Measurements from ENCODE around the gene SAMD13.

Gene SAMD13

DNA sequence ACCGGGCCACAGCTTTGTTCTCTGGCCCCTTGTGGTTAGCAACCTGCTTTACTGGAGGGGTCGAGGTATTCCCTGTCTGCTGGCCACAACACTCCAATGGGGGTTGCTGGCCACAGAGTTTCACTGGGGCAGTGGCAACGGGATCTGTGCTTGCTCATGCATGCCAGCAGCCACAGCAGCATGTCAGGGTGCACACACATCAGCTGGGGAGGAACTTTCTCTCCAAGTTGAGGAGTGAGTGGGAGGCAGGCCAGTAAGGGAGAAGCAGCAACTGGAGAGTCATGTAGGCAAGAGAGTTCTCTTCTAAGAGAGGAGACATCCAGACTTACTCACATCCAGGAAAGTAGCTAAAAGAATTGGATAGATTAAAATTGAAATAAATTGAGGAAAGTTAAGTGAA, 38.0 kb downstream of the SAMD13 start:
- no peak for DNase-seq (ENCODE audit: low read depth in 2 of 3, low spot score in 2 of 3)

GRCh38 chr1:84344286-84344685, 42.8 kb downstream of the SAMD13 start:
- no peak for DNase-seq (ENCODE audit: low read depth in 2 of 3, low spot score in 2 of 3)

DNA sequence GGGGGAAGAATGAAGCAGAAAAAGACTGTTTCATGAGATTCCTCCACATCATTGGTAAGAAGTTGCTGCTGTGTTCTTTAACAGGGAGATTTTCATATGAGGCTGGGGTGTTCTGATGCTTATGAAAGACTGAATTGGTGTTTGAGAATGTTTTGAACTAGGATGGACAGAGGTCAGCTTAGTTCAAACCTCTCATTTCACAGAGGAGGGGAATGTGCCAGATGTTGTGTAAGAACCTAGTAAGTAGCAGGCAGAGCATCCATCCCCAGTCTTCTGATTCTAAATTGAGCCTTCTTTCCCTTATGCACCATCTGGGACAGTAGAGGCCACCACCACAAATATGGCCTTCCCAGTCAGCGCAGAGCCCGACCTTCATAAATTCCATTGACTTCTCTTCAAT, 43.7 kb downstream of the SAMD13 start:
- no peak for DNase-seq (ENCODE audit: low read depth in 2 of 3, low spot score in 2 of 3)

DNA sequence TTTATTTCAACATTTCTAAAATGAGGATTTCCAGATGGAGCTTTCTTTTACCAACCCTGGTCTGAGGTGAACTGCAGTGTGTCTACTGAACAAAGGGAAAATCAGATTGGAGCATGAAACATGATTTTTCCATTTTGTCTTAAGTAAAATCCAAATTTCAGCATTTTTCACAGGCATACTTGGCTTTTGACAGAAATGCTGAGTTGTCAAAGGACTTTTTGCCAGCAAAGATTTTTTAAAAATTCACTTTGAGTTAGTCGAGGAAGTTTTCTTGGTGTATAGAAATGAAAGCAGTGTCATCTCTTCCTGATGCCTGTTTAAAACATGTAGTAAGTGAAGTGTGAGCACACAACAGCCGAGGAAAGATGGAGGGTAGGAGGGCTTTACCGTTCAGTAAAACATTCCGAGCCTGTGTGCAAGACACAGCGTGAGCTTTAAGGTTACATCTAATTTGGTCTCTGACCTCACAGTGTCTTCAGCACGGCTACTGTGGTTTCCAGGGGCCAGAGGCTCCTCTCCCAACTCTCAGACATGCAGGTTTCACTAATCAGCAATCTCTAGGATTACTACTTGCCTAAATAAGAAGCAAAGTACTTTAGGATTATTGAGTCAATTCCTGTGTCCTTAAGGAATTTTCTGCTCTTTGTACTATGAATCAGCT, 45.9 kb downstream of the SAMD13 start:
- DNase-seq (ENCODE audit: low read depth in 2 of 3, low spot score in 2 of 3), result no peak

GRCh38 chr1:84347932-84348555, 46.5 kb downstream of the SAMD13 start:
- DNase-seq (ENCODE audit: low read depth in 2 of 3, low spot score in 2 of 3), result no peak

DNA sequence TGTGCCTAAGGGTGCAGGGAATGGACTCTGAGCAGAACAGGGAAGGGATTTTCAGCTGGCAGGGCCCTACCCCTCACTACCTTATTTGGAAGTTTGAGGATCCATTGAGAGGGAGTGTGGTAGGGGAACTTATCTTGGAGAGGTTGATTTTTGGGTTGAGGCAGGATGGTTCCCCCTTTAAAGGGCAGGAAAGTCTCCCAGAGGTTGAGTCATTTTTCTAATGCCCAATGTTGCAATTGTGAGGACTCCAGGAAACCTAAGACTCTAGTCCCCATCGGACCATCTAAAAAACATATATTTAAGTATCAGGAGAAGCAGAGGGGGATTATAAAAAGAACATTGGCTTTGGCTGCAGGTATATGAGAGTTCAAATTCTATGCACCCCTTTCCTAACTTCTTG, 47.3 kb downstream of the SAMD13 start:
- DNase-seq (ENCODE audit: low read depth in 2 of 3, low spot score in 2 of 3), result no peak

DNA sequence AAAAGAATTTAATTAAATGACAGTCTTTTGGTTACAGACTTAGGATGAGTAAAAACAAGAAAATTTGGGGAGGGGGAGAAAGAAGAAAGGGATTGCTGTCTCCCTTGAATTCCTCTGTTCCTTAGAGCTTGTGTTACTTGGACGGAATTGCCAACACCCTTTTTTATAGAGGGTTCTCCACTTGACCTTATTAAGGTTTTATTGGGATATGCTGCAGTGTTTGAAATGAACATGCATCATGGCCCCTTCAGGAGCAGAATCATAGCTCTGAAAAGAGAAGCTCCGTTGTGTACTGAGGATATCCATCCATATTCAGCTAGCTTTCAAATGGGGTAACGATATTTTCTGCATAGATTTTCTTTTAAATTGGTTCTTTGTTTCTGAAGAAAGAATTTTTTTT, 48.6 kb downstream of the SAMD13 start:
- no peak for DNase-seq (ENCODE audit: low read depth in 2 of 3, low spot score in 2 of 3)

DNA sequence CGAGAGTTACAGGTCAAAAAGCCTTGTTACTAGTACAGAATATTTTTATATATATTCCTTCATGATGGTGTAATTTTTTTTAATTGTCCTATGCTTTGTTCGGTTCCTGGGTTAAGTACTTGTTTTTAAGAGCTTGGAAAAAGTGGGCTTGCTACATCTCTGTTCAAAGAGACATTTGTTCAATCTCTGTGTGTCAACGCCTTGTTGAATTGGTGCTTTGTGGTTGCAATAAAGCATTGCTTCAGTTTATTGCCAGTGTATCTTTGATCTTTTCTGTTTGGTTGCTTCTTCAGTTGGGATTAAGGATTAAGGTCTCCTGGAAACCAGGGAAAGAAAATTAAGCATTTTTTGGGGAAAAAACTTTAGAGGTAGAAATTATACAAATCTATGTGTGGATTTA, 49.0 kb downstream of the SAMD13 start:
- DNase-seq (ENCODE audit: low read depth in 2 of 3, low spot score in 2 of 3), result no peak

- no peak for DNase-seq (ENCODE audit: low read depth in 2 of 3, low spot score in 2 of 3)
Measured at GRCh38 chr1:84352298-84353106, 51.0 kb downstream of the SAMD13 start.

DNA sequence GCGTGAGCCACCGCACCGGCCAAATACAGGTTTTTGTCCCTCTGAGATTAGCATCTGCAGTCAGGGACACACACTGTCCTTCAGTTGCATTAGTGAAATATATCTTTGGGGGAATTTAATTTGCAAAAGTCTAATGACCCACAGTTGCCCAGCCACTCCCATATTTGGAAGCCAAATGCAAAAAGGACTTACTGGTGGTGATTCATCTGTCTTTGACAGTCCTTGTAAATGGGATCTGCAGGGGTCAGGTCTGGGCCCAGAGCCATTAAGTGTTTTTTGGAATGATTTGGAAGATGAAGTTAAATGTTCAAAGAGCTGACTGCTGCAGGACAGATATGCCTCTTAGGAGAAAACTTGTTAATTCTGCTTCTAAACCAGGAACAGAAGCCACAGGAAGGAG, 52.2 kb downstream of the SAMD13 start:
- DNase-seq (ENCODE audit: low read depth in 2 of 3, low spot score in 2 of 3), result no peak

DNA sequence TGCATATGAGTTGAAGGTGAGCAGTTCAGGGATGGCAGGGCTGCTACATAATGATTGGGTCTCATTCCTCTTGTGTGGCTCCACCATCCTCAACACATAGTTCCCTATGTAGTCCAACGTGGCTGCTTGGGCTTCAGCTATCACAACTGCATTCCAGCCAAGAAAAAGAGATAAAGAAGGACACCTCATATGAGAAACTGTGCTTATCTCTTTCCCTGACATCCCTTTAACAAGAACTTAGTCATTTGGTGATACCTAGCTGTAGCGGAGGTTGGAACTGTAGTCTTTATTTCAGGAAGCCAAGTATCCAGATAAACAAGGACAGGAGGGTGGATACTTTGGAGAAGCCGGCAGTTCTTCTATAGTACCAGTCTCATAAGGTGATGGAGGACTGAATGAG, 54.0 kb downstream of the SAMD13 start:
- DNase-seq (ENCODE audit: low read depth in 2 of 3, low spot score in 2 of 3), result no peak

GRCh38 chr1:84356881-84357280, 55.4 kb downstream of the SAMD13 start:
- DNase-seq (ENCODE audit: low read depth in 2 of 3, low spot score in 2 of 3), result no peak

DNA sequence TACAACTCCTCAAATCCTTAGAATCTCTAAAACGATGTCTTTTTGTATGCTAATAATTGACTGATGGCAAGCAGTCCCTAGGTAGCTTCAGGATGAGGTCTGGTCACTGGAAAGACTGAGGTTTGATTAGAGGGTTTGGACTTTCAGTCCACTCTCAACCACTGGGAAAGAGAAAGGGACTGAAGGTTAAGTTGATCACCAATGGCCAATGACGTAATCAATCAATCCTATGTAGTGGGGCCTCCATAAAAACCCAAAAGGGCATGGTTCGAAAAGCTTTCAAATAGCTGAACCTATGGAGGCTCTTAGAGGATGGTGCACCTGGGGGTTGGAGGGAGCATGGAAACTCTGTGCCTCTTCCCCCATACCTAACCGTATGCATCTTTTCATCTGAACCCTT, 57.2 kb downstream of the SAMD13 start:
- DNase-seq (ENCODE audit: low read depth in 2 of 3, low spot score in 2 of 3), result no peak

DNA sequence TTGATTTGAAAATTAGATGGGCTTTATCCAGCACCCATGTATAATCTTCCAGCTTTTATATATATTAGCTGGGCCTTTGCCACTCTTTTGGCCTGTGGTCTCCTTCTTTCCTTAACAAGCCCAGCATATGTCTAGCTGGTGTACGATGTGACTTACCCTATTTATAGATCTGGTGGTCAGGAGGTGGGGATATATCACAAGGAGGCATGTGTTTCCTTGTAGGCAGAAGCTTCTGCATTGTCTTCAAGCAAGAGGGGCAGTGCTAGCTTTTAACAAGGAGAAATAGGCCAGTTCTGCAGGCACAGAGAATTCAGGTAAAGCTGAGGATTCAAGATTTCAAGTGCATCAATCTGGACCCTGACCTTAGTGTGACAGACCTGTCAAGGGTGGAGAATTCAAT, 58.8 kb downstream of the SAMD13 start:
- no peak for DNase-seq (ENCODE audit: low read depth in 2 of 3, low spot score in 2 of 3)

DNA sequence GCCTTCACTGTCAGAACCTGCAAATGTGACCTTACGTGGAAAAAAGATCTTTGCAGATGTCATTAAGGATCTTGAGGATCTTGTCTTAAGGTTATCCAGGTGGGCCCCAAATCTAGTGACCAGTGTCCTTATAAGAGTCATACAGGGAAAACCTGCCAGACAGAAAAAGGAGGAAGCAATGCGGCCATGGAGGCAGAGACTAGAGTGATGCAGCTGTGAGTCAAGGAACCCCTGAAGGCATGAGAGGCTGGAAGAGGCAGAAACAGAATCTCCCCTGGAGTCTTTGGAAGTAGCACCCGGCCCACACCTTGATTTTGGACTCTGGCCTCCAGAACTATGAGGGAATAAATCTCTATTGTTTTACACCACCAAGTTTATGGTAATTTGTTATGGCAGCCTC, 60.3 kb downstream of the SAMD13 start:
- no peak for DNase-seq (ENCODE audit: low read depth in 2 of 3, low spot score in 2 of 3)

GRCh38 chr1:84363019-84363418, 61.5 kb downstream of the SAMD13 start:
- DNase-seq (ENCODE audit: low read depth in 2 of 3, low spot score in 2 of 3), result no peak

DNA sequence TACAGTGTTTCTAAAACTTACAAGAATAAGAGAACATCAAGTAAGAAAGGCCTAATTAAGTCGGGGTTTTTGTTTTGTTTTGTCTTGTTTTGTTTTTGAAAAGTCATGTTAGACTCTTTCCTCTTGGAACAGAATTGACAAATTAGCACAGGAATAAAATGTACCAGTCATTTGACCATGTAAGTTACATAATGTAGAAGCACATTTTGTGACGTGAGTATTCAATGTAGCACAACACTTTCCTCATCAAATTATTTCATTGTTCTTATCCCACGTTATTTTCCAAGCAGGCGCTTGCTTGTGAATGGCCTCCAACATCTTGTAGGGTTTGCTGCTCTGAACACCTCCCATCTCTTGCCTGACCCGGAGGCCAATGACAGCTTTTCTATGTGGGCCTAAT, 62.1 kb downstream of the SAMD13 start:
- DNase-seq (ENCODE audit: low read depth in 2 of 3, low spot score in 2 of 3), result no peak

GRCh38 chr1:84365225-84366221, 64.0 kb downstream of the SAMD13 start:
- no peak for DNase-seq (ENCODE audit: low read depth in 2 of 3, low spot score in 2 of 3)

GRCh38 chr1:84366786-84367185, 65.3 kb downstream of the SAMD13 start:
- no peak for DNase-seq (ENCODE audit: low read depth in 2 of 3, low spot score in 2 of 3)

- DNase-seq (ENCODE audit: low read depth in 2 of 3, low spot score in 2 of 3), result no peak
Measured at GRCh38 chr1:84367219-84367618, 65.7 kb downstream of the SAMD13 start.

- DNase-seq (ENCODE audit: low read depth in 2 of 3, low spot score in 2 of 3), result no peak
Measured at GRCh38 chr1:84368441-84368840, 66.9 kb downstream of the SAMD13 start.

Data from activated CD8-positive, alpha-beta memory T cell treated with anti-CD3 and anti-CD28 coated beads for 48 hours (primary cell).